ENCODE measurements around the gene POLDIP2. TPM values are rescaled to one million over a fixed set of nuclear protein-coding genes. Genes with fewer than 3 reads are reported as not detected.

POLDIP2 gene
- total RNA-seq, 2 donors from 2014 or later = 54.9 to 68.2 TPM

Other genes starting within 250 kb of the POLDIP2 start
- 1 to 10 TPM; 1.1 to 5.9 TPM for gene TMEM97, start 38.3 kb downstream of the POLDIP2 start, total RNA-seq
- 10 to 100 TPM; 37.4 to 38.4 TPM for gene IFT20, start 22.1 kb downstream of the POLDIP2 start, total RNA-seq
- 10 to 100 TPM; 43.3 to 66.1 TPM for gene TNFAIP1, start 21.8 kb downstream of the POLDIP2 start, total RNA-seq
- gene SEBOX, start 7.7 kb upstream of the POLDIP2 start, total RNA-seq = not detected
- 1 to 10 TPM; 1.1 to 3.1 TPM for gene VTN, start 12.8 kb upstream of the POLDIP2 start, total RNA-seq
- 10 to 100 TPM; 19.5 to 24.1 TPM for gene SARM1, start 14.2 kb upstream of the POLDIP2 start, total RNA-seq
- gene SLC46A1, start 48.7 kb upstream of the POLDIP2 start, total RNA-seq = 10 to 100 TPM; 11.9 to 29.2 TPM
- gene SLC13A2, start 116.1 kb upstream of the POLDIP2 start, total RNA-seq = not detected
- gene FOXN1, start 148.8 kb upstream of the POLDIP2 start, total RNA-seq = not detected
- 10 to 100 TPM; 27.8 to 34.9 TPM for gene UNC119, start 195.1 kb upstream of the POLDIP2 start, total RNA-seq
- gene PIGS, start 214.0 kb upstream of the POLDIP2 start, total RNA-seq = 10 to 100 TPM; 39.1 to 63.1 TPM
- 10 to 100 TPM; 43.3 to 43.7 TPM for gene ALDOC, start 219.4 kb upstream of the POLDIP2 start, total RNA-seq
- 1 to 10 TPM; 1.6 to 5.9 TPM for gene SPAG5, start 241.5 kb upstream of the POLDIP2 start, total RNA-seq